HG03469 (cell line): Measurements from ENCODE around the gene JMJD8.

ENCODE experiments used
- ATAC-seq: cut with Tn5 transposase; IDR thresholded peaks from one replicate; pipeline ENCODE4 v1.9.1; 2021; ENCODE audit warnings: mild to moderate bottlenecking, moderate library complexity, moderate number of reproducible peaks; ENCODE audit not compliant: unreplicated experiment

Gene JMJD8

DNA sequence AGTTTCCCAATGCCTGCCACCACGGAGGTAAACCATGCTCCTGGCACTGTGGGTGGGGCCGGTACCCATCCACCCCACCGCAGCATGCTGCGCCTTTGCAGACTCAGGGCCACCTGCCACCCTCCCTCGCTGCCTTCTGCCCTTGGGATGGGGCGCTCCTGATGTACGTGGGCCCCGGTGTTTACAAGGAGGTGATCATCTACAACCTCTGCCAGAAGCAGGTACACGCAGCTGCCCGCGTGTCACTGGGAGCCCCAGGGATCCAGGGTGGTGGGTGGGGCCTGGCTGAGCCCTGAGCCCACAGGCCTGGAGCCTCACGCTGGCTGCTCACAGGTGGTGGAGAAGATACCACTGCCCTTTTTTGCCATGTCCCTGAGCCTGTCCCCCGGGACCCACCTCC, 17.6 kb downstream of the JMJD8 start:
- ATAC-seq: no peak

DNA sequence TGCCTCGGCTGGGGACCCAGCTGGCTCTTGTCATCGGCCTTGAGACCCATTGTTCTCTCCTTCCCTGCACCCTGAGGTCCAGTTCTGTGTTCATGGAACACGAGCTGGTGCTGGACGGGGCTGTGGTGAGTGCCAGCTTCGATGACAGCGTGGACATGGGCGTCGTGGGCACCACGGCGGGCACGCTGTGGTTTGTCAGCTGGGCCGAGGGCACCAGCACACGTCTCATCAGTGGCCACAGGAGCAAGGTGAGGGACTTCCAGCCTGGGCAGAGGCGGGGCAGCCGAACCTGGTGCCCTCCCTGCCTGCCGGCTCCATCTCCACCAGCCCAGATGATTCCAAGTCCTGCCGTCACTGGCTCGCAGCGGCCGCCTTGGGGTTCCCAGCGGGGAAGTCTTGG, 21.5 kb downstream of the JMJD8 start:
- ATAC-seq: no peak

DNA sequence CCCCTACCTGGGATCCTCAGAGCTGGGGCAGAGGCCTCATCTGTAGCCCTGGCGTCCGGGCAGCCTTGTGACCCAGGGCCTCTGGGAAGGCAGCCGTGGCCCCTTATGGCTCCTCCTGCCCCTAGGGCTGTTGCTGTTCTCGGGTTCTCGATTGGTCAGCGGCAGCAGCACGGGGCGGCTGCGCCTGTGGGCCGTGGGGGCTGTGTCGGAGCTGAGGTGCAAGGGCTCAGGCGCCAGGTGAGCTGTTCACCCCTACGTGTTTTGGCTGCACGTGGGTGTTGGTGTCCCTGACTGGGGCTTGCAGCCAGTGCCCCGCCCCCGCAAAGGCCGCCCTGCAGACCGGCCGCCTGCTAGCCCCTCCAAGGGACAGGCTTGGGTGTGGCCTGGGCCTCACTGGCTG, 22.0 kb downstream of the JMJD8 start:
- ATAC-seq: no peak

DNA sequence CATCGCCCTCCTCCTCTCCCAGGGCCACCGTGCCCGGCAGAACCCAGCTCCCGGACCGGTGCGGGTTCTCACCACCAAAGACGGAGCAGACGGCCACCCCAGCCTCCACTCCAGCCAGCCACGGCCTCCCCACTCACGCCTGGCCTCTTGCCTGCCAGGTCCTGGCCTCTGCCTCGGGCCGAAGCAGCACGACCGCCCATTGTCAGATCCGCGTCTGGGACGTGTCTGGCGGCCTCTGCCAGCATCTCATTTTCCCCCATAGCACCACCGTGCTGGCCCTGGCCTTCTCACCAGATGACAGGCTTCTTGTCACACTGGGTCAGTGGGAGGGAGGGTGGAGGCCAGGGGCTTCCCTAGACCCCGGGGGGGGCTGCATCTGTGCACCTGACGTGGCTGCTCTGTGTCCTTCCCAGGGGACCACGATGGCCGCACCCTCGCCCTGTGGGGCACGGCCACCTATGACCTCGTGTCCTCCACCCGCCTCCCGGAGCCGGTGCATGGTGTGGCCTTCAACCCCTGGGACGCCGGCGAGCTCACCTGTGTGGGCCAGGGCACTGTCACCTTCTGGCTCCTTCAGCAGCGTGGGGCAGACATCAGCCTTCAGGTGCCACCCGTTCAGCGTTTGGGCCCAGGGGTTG, 22.8 kb downstream of the JMJD8 start:
- ATAC-seq: no peak

DNA sequence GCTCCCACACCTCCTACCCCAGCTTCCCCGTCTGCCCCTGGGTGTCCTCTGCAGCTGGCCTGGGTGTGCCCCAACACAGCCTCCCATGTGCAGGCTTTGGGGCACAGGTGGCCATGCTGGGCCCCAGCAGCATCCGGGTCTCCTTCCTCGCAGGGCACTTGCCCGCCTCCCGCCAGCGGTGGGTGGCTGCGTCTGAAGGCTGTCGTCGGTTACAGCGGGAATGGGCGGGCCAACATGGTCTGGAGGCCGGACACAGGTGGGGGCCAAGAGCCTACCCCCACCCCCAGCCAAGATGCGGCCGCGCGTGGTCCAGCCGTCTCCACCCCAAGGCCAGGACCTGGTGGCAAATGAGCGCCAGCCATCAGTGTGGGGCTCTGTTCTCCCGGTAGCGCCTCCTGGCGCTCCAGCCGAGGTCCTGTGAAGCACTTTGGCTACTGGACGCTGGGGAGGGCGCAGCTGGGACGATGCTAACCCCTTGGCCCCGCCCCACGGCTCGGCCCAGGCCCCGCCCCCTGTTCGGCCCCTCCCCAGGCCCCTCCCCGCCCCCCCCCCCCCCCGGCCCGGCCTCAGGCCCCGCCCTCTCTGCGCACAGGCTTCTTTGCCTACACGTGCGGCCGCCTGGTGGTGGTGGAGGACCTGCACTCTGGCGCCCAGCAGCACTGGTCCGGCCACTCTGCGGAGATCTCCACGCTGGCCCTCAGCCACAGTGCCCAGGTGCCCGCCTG, 23.5 kb downstream of the JMJD8 start:
- no peak for ATAC-seq

DNA sequence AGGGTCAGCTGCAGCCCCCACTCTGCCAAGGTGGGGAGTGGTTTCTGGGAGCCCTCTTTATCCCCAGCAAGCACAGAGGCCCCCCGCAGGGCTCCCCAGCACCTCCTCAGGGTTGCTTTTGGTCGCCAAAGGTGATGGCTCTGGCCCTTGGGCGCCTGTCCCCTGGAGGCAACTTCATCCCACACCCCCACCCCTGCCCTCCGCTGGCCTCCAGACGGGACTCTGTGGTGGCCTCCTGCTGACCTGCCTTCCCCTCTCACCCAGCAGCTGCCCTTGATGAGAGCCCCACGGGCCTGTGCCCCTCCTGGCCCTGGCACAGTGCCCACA, 24.0 kb downstream of the JMJD8 start:
- ATAC-seq: no peak

DNA sequence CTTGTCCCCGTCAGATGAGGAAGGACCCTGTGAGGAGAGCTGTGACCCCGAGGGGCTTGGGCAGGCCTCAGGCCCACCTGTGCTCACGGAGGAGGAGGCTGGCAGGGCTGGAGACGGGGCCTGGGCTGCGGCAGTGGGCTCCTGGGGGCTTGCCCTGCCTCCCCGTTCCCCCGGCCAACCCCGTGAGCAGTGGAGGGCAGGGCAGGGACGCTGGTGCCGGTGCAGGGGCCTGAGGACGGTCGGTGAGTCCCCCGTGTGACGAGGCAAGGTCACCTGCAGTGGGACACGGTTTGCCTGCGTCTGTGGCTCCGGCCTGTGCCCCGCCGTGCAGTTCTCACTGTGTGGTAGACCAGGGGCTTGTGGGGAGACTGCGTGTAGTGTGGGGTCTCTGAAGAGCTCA, 24.5 kb downstream of the JMJD8 start:
- no peak for ATAC-seq

DNA sequence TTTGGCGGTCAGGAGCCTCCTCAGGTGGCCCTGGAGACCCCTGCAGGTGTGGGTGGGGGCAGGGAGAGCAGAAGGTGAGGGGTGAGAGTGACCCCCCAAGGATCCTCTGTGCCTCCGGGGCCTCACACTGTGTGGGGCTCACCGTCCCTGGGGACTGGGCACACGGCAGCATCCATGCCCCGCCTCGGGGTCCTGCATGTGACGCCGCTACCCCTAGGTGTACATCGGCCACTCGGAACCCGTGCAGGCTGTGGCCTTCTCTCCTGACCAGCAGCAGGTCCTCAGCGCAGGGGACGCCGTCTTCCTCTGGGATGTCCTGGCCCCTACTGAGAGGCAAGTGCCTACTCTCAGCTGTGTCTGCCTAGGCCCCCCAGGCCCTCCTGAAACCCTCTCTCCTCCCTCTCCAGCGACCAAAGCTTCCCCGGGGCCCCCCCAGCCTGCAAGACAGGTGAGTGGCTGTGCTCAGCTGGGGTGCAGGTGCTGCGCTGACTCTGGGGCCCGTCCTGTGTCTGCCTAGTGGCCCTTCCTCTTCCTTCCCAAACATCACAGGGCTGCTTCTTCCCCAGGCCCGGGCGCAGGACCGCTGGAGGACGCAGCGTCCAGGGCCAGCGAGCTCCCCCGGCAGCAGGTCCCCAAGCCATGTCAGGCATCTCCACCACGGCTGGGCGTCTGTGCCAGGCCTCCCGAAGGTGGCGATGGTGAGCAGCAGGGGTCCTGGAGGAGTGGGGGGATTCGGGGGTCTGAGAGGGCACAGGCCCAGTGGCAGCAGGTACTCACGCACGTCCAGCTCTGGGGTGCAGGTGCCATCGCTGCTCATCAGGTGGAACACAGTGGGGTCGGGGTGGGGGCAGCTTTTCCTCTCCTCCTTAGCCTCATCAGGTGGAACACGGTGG, 25.2 kb downstream of the JMJD8 start:
- ATAC-seq: no peak

DNA sequence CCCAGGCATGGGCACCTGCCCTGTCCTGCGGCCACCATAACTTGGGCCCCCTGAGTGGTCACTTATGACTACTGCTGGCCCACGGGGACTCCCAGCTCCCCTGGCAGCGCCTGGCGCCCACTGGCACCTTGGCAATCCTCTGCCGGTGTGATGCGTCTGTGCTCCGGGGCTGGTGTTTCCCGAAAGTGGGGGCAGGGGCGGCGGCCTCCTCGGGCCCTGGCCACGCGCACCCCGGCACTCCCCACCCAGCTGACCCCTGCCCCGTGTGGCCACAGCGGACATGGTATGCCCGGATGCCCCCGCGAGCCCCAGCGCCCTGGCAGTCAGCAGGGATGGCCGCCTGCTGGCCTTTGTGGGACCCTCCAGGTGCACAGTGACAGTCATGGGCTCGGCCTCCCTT, 26.6 kb downstream of the JMJD8 start:
- no peak for ATAC-seq

DNA sequence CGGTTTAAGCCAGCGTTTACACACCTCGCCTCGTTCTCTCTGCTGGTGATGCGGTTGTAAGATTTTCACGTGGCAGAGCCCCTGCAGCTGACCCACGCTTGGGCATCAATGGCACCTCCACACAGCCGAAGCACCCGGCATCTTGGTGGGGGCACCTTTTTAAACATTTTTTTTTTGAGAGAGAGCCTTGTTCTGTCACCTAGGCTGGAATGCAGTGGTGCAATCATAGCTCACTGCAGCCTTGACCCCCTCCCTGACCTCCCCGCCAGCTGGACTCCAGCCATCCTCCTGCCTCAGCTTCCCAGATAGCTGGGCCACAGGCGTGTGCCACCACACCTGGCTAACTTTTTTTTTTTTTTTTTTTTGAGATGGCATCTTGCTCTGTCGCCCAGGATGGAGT, 30.1 kb downstream of the JMJD8 start:
- no peak for ATAC-seq

DNA sequence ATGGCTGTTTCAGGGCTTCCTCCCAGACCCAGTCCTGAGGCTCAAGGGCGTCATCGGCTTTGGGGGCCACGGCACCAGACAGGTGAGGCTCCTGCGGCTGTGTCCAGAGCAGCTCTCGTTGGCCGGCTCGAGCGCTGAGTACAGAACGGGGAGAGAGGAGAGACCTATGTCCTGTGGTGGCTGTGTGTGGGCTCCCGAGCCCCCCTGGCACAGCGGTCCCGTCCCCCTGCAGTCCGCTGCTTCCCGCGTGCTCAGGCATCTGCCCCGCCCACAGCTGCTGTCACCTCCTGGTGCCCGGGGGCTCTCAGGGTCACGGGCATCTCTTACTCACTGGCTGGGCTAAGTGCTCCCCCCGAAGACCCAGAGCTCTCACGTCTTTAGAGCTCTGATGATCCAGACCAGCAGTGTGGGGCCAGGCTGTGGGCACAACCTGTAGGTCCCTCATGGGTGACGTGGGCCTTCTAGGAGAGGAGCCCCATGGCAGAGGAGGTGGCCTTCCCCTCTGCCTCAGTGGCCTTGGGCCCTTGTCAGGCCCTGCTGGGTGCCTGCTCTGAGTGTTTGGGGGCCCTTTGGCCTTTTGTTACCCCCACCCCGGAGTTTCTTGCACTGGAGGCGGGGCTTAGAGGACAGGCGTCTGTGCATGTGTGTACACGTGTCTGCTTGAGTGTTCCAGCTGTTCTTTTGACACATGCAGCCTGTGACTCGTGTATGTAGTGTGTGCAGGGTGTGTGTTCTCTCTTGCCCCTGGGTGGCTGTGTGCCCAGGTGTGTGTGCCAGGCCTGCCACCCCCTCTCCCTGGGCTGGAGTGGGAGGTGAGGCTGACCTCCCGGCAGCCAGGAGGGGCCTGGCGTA, 31.5 kb downstream of the JMJD8 start:
- no peak for ATAC-seq

DNA sequence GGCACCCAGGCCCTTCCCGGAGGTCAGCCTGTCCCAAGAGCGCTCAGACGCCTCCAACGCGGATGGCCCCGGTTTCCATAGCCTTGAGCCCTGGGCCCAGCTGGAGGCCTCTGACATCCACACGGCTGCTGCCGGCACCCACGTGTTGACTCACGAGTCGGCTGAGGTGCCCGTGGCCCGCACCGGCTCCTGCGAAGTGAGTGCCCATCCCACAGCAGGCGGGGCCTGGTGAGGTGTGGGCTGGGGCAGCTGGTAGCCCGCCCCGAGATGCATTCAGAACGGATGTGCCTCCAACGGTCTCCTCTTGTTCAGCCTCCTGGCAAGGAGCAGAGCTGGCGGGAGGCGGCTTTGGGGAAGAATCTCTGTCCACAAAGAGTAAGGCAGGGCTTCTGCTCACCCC, 32.3 kb downstream of the JMJD8 start:
- ATAC-seq: no peak

DNA sequence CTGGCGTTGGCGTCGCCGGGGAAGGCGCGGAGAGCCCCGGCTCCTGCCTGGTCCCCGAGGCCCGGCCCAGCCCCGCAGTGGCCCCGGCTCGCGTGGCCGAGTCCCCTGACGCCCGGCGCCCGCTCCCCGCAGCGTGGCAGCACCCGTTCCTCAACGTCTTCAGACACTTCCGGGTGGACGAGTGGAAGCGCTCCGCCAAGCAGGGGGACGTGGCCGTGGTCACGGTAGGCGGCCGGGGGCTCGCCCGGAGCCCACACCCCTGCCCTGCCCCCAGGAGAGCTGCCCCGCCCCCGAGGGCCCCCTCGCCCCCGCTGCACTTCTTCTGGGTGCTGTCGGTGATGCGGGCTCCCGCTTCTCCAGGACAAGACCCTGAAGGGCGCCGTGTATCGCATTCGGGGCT, 34.5 kb downstream of the JMJD8 start:
- ATAC-seq: peak; percentile 1

DNA sequence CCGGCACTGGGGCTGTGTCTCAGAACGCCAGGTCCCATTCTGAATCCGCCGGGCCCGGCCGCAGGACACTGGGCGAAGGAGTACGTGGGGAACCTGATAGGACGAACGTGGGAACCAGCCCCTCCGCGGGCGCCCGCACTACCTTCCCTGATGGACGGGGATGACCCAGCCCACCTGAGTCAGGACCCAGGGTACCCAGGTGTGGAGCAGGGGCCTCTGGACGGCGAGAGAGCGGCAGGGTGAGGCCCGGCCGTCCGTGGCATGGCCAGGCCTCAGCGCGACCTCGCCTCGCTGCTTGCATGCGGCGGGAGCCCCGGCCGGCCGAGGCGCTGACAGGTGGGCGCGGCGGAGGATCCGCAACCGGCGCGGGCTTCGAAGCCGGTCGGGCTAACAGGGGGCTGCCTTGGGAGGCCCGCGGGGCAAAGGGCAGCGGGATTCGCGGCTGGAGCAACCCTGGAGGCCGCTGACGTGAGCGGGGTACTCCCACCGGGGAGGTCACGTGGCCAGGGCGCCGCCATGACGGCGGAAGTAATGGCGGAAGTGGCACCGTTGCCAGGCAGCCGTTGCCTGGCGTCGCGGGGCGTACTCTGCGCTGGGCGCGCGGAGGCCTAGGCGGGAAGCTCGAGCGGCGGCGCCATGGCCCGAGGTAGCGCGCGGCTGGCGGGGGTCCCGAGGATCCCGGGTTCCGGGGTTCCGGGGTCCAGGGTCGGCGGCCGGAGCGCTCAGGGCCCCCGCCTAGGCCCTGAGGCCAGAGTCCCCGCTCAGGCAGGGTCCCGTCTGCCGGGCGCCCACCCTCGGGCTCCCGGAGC, 35.1 kb downstream of the JMJD8 start, which contains the start of gene WDR90:
Gene WDR90 (plus strand): TSS at position 585 of the 809 bp plus-strand sequence. CDS start 52 bp downstream, at position 637.
- peak; percentile 59 for ATAC-seq

DNA sequence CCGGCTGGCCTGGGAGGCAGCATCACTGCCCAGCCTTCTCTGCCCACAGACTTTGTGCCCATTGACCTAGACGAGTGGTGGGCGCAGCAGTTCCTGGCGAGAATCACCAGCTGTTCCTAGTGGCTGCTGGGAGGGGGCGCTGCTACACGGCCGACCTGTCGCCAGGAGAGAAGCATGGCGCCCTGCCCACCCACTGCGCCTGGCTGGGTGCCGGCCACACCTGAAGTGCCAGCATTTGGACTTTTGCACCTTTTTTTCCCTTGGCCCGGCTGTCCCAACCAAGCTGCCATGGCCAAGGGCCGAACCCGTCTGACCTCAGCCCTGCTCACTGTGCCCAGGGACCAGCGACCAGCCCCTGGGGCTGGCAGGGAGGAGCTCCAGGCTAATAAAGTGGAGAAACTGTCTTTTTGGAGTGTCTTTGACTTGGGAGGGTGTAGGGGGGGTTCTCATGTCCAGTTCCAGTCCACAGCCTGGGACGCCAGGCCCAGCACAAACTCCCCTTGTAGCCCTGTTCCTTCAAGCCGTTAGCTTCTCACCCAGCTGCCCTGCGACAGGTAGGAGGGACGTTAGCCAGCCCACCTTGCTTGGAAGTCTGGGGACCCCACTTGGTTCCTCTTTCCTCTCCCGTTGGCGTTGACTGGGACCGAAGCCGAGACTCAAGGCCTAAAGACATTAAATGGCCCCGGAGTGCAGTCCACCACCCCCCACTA, 35.9 kb downstream of the JMJD8 start:
- ATAC-seq: no peak

DNA sequence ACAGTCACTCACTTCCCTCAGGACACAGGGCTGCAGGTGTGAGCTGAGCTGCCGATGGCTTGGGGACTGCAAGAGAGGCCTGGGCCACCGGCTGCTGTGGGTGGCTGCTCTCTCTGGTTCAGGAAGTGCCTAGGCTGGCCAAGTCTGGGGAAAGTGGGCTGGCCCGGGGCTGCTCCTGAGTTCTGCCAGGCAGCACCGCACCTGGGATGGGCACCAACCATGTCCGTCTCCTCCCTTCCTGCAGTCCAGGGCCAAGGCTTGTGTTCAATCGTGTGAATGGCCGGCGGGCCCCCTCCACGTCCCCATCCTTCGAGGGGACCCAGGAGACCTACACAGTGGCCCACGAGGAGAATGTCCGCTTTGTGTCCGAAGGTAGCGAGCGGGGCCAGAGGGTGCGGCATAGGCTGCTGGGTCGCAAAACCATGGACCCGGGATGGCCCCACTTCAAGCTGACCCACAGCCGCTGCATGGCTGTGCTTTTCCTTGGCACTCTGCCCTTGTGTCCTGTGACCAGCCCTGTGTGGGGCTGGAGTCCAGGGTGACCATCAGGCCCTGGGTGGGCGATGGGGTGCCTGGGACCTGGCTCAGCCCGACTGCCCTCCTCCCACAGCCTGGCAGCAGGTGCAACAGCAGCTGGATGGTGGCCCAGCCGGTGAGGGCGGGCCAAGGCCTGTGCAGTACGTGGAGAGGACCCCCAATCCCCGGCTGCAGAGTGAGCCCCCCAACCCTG, 36.8 kb downstream of the JMJD8 start:
- ATAC-seq: no peak

DNA sequence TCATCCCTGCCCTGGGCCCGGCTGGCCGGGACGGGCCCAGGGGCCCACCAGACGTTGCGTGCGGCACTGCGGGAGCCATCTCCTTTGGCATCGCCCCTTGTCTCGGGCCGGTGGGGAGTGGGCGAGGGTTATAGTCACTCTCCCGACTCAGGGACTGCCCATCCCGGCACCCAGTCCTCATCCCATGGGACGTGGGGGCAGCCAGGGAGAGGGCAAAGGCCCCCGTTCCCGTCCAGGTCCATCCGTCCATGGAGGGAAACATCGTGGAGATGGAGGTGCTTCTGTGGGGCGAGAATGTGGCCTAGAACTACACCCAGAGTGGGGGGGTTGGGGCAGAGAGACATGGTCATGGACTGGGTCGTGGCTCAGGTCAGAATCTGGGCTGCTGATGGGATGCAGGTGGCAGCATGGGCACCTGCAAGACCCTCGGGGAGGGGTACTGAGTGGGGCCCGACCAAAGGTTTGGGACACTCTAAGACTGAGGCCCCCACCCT, 37.4 kb downstream of the JMJD8 start:
- ATAC-seq: no peak

DNA sequence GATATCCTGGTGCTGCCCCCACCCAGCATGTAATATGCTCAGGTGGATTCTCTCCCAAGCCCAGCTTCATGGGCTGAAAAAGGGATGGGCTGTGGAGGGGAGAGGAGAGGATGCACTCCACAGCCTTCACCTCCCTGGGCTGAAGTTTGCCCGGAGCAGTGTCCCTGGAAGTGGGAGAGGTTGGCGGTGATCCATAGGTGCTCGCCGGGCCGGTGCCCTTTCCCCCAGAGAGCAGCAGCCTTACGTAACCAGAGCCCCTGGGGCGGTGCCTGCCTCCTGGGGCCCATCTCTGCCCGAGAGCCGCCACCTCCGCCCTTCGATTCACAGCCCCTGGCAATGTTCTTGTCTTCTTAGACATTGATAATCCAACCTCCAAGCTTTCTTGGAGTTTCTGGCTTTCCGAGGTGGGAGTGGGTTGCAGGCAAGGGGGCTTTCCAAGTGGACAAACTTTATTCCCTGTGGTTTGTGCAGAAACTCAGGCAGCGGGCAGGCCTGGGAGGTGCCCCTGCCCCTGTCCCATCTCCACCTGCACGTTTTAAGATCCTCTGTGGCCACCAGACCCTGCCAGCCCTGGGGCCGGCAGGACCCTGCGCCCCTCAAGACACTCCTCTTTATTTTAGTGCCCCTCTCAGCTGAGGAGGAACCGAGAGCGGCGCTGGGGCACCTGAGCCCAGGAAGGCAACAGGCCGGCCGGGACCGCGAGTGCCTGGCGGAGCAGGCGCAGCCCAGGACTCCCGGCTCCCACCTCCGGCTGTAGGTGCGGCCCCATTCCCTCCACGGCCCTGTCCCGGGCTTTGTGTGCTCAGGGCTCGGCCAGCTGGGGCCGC, 38.1 kb downstream of the JMJD8 start:
- ATAC-seq: no peak
